Fibroblast of skin of left biceps (primary cell): ENCODE data around the gene NOBOX.
"Not testable (repeated sequence)": the region's sequence is repeated elsewhere in the genome, so short reads cannot be mapped to it uniquely, and the experiment has no call there.

ENCODE experiments used
- DNase-seq, 2 experiments: peaks; one replicate each; pipeline ENCODE4 v3.0.0-alpha.2; 2013; ENCODE audit warnings: low read depth in 2 of 2

The NOBOX gene

DNA sequence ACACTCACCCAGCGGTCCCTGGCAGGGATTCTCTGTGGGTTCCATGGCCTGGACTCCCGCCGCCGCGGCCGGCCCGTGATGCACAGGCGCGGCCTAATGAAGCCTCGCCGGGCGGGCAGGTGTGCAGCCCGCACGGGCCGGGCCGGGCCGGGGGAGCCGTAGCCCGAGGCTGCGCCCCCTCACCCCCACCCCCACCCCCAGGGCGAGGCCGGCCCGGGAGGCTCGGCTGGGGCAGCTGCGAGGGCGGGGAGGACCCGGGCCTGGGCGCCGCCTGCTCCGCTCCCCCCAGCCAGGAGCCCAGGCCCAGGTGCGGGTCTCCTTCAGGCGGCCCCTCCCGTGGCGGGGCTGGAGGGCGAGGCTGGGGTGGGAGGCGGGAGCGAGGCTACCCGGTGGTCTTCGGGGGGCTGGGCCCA, at the start of gene NOBOX:
NOBOX (minus strand) TSS at position 45 of the 413 bp plus-strand sequence.
- DNase-seq: no peak

DNA sequence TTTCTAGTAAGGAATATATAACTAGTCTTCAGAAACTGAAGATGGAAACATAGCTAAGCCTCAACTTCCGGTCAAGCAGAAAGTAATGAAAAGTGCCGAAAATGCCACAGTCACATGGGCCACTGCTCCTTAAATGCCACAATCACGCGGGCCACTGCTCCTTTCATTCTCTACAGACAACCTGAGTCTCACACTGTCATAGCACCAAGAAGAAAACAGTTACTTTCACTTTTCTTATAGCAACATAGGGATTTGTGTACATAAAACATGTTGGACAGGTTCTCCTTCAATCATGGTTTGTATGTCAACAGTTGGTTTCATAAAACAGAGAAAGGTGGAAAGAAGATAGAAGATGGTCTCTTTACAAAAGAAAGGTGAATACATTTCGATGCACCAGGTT, 48.6 kb upstream of the NOBOX start:
- DNase-seq: no peak

DNA sequence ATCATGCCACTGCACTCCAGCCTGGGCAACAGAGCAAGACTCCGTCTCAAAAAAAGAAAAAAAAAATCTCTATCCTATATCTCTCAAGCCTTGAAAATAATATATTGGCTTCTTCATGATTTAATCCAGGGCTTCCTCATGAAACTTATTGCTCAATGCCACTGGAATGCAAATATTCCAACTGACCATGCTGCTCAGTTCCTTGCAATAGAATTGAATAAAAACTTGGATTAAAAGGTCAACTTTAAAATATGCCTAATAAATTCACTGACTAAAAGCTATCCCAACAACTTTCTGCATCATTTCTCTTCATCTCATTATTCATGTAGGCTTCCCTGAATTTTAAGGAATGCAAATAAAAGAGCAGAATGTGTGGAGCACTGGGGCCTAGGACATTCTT, 42.1 kb upstream of the NOBOX start:
- no peak for DNase-seq

DNA sequence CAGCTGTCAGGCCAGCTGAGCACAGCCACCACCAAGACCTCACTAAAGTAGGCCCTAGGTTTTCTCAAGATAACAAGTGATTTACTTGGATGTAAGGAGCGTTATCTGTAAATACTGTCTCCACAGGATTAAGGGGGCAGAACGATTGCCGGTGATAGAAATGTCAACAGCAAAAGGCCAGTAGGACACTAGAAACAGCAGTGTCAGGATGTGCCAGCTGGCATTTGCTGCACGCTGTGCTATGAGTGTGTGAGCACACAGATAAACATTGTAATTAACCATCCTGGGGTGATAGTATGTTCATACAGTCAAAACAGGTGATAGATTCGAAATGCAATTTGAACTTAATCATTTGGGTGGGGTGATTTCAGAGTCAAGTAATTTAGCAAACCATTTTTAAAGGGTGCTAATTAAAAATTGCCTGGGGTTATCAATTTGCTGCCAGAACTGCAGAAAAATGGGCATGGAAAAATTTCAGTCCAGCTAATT, 36.3 kb upstream of the NOBOX start:
- DNase-seq: no peak

DNA sequence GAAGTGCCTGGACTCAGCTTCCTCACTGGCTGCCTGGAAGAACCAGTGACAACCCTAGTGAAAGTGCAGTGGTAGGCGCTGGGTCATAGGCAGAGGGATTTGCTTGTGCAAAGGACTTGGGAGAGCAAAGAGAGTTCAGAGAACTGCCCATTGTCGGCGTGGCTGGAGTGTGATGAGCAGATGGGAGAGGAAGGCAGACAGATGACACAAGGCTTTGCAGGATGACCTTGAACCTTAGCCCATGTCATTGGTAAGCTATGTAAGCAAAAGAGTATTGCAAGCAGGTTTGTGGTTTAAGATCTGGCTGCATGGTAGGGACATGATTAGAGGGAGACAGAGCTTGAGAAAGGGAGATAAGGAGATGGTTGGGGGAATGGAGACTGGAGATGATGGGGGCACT, 35.3 kb upstream of the NOBOX start:
- DNase-seq: no peak

DNA sequence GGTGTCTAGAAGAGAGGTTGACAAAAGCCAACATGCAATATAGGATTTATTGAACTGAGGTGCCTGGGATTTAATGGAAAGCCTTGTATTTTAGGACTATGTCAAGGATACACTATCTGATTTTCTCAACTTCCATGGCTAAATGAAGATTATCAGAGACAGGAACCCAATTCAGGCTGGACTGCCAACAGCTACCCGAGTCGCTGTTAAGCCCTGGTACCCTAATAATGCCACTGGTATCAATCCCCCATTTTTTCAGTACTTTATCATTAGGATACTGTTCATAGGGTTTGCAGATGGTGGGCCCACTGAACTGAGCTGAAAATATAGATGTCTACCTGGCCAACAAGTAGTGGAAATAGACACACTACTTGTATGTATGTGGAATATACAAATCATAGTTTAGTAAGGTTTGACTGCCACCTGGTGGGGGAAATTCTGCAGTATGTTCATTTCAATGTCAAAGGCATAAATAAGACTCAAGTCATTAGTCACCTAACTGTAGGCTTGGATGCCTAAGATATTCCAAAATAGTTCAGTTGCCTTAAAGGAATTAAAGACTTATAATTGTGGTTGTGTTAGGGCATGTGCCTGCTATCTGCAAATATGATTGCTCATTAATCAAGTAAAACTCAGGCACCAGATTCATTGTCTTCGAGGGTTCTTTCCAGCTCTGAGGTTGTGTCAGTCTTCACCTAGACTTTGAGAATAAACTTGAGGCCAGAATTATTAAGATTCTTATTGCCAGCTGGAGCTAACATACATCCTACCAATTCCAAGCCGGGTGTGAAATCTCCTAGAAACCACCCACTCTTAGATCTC, 34.1 kb upstream of the NOBOX start:
- DNase-seq: peak; percentile 15 to 29

DNA sequence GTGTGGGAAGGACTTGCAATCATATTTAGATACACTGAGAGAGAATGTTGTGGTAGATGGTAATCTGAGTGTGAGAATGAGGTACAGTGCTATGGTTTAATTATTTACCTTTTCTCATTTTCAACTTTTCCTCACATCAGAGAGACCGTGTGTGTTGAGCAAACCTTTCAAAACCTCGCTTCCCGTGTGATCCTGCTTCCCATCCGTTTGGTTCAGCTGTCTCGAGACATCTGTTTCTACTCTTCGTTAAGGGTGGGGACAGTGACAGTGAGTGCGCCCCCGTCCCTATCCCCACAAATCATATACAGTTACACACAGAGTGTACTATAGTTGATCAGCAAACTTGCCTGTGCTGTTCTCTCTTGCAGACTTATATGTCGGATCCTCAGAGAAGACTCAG, 33.0 kb upstream of the NOBOX start:
- no peak for DNase-seq

DNA sequence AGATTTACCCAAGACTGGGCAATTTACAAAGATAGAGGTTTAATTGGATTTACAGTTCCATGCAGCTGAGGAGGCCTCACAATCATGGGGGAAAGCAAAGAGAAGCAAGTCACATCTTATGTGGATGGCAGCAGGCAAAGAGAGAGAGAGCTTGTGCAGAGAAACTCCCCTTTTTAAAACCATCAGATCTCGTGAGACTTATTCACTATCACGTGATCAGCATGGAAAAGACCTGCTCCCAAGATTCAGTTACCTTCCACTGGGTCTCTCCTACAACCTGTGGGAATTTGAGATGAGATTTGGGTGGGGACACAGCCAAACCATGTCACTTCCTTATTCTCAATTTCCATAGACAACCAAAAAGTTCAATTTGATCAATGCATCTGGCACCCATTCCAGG, 24.9 kb upstream of the NOBOX start:
- no peak for DNase-seq

DNA sequence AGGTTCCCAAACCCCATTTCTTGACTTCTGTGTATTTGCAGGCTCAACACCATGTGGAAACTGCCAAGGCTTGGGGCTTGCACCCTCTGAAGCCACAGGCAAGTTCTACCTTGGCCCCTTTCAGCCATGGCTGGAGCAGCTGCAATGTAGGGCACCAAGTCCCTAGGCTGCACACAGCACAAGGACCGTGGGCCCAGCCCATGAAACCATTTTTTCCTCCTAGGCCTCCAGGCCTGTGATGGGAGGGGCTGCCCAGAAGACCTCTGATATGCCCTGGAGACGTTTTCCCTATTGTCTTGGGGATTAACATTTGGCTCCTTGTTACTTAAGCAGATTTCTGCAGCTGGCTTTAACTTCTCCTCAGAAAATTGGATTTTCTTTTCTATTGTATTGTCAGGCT, 24.0 kb upstream of the NOBOX start:
- DNase-seq: not testable (repeated sequence)

DNA sequence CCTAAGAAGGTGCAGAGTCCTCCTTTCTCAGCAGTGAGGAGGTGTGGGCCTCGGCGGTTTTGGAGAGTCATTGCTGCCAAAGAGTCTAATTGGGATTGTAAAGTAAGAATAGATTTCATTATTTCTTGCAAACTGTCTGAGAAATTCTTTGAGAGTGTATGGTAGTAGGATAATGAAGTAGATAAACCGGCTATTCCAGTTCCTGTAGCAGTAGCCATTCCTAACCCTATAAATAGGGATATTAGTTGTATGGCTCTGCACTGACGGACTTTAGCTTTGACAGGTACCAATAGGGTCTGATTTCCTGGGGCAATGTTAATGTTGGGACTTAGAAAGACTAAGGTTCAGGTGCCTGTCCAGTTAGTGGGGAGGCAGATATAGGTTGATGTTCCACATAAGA, 15.4 kb upstream of the NOBOX start:
- DNase-seq: not testable (repeated sequence)

DNA sequence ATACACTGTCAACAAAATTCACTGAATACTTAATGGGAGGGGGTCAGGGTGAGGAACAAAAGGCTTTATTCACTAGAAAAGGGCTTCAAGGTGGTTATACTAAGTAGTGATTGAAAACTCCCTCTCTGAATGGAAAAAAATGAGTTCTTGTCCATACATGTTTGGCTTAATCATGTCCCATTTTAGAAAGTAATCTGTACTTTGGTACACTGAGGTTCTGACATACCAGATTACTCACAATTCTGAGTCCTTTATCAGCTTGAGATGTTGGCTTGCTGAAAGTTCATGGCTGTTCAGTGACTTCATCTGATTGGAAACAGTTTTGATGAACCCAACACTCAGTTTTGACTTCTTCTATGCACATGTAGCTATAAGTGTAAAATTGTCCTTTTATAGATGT, 12.8 kb upstream of the NOBOX start:
- DNase-seq: no peak

DNA sequence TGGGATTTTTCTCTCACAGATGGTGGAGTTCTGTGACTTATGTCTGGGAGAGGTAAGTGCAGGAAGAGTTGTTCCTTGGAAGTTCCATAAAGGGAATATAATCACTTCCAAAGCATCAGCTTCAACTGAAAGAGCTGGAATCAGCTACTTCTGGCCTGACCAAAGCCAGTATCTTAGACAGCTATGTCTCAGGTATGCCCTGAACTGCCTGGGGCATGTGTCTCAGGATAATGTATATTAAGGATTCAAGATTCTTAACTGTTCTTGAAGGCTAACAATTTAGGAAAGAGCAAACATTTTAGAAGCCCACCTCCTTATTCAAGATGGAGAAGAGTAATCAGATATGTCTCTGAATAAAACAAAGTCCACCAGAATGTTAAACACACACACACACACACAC, 12.4 kb upstream of the NOBOX start:
- DNase-seq: no peak

DNA sequence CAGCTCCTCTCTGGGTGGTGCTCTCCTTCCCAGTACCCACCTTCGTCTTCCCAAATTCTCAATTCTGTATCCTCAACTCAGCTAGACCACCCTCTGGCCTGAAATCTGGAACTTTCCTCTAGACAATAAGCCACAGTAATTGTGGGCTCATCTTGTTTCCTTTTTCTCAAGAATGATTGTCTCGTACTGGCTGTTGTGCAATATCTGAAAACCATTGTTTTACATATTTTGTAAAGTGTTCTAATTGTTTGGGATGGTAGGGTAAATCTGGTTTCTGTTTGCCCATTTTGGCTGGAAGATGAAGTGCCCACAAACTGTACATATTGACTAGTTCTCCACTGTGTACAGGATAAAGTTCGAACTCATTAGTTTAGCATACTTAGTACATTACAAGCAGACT, 11.3 kb upstream of the NOBOX start:
- no peak for DNase-seq

DNA sequence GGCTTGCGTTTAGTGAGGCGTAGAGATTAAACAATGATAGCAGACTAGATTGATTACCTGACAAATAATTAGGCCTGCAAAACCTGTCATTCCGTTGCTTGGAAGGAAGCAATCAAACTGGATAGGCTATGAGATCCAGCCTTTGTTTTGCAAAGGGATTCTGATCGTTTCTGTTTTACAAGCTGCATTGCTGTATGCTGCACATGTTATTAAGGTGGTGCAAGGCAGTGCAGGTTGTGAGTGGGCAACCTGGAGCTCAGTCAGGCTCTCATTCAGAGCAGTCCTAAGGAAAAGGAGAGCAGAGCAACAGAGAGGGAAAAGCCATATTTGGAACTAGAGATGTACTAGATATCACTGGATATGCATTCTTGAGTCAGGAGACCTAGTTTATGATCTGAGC, 6.9 kb upstream of the NOBOX start:
- DNase-seq: no peak

DNA sequence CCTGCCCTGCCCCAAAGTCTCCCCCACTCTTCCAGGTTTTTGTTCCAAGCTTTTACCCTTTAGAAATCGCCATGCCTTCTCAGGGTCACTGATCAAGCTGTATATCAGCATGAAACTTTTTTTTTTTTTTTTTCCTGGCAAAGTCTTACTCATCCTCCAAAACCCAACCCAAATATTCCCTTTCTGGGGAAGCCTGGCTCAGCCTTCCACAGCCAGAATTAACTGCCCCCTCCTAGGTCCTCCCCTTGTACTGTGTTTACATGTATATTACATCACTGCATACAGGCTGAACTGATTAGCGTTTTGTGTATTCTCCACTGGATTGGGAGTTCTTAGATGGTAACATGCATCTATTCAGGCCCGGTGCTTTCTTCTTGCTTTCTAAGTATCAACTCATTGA, 4.6 kb upstream of the NOBOX start:
- no peak for DNase-seq

DNA sequence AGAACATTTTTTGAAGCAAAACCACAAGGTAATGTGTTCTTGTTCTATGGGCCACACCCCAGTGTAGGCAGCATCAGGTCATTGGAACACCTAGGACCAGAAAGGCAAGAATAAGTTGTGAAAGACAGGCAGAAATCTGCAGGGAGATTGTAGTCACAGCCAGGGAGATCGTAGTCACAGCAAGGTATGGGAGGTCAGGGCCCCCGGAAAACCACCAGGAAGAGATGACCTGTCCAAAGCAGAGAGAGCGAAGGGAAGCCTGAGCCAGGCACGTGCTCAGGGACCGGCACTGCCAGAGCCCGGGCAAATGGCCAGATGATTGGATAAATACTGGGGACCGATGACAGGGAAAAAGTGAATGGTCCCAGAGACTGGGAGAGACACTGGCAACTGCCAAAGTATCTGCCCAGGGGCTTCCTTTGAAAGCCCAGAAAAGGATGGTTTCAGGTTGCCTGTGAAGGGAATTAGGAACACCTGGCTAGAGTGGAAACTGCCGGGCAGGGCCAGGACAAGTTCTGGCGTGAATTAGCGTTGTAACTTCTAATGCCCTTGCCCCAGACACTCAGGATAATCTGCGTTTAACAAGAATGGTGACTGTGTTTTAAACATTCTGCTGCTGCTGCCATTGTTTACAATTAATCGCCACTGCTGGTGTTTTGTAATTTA, 3.9 kb upstream of the NOBOX start:
- DNase-seq: no peak

DNA sequence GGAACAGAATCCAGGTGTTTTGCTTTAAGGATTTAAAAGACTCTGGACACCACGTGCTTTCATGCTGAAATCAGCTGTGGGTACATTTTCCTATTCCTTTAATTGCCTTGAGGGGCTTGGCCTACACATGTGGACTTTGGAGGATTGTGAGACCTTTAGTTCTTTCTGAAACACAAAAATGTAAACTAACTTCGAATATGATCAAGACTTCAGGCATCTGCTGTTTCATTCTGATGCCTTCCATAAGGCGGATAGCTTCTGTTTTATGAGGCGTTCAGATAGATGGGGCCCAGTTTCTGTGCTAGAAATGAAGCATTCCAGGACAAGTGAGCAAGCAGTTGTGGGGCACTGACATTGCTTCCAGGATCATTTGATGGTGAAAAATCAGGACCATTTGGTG, 1.5 kb upstream of the NOBOX start:
- DNase-seq: no peak

DNA sequence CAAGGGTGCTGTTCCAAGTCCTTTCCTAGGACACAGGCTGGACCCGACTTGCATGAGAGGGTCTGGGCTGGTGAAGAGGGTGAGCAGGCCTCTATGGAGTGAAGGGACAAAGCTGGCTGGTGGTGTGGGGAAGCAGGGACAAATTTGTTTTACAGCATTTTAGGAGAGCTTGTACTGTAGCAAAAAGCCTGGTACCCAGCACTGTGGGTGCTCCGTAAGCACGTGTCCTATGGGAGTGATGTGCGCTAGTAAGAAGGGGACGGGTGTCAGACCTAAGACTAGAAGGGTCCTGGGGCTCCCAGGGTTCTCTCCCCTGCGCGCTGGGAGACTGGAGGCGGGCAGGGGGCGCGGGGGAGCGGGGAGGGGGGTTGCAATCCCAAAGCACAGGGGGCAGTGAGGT, 391 bp downstream of the NOBOX start:
- DNase-seq: no peak

DNA sequence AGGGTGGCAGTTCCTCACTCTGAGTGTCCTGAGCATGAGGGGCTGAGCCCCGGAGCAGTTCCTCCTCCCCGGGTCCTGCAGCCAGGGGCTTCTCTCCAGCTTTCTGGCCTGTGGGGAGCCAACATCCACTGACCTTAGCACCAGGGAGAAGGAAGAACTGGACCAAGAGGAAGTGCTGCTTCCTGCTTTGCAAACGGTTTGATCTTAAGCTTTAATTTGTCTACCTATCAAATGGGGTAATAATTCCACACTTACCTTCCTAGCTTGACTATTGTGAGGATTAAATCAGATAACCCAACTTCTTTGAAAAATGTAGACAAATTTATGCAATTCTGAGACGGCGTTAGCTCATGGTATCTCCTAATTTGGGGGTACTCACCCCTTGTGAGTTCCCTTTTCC, 2.0 kb downstream of the NOBOX start:
- no peak for DNase-seq

DNA sequence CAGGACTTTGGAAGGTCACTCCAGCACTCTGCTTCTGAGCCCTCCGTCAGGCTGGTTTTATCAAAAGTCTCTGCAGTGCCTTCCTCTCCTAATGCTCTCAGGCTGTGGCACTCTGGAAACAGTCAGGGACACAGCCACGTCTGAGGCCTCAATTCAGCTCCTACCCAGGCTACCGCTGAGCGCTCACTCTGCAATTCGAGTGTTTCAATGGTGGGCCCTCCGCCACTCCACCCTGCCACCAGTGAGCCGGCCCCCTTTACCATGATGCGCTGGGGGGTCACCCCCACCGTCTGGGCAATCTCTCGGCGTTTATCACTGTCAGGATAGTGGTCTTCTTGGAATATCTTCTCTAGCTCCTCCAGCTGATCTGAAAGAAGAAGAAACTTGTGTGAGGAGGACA, 3.5 kb downstream of the NOBOX start:
- no peak for DNase-seq

DNA sequence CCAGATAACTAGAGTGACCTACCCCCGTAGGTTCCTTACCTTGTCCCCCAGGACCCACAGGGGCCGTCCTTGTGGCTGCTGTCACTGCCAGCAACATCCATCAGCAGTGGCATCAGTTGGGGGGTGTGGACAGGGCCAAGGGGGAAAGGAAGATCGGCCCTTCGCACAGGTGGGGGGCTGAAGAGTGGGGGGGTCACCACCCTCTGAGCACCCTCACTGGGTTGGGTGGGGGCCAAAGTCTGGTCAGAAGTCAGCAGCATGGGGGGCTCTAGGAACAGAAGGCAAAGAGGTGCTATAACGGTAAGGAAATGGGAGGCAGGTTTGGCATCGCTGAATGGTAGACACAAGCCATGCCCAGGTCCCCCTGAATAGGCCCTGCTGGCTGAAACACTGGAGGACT, 4.6 kb downstream of the NOBOX start:
- no peak for DNase-seq

DNA sequence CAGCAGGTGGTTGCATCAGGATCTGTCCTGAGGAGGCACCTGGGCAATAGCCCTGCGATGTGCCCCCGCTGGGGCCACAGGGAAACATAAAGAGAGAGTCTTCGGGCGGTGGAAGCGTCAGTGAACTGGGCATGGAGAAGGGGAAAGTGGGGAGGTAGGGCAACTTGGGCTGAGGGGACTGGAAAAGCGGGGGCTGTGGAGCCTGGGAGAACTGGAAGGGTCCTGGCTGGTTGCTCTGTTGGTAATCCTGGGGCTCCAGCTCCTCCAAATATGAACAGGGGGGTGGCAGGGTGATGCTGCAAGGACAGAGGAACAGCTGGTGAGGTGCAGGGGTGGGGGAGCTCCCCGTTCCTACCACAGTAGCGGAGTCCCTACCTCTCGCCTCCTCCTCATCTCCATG, 5.2 kb downstream of the NOBOX start:
- no peak for DNase-seq

DNA sequence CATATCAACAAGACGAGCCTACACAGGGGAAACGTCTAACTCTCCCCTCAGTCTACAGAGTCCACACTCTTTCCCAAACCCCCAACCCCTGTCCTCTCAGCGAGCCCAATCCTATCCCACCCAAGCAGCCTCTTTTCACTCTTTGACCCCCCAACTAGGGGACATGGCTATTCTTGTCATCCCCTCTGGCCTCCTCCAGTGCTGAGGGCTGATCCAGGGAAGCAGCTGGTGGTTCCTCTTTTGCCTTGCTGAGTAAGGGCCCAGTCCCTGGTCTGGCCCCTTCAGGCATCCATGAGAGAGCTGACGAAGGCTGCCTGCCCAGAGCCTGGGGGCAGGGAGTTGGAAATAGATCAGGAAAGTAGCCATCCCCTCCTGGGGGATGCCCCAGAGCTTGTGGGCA, 6.4 kb downstream of the NOBOX start:
- no peak for DNase-seq
